ENCODE results near the gene PREX1.

The PREX1 gene

GRCh38 chr20:48620507-48621375 is 207.1 kb downstream of the PREX1 start:
- Histone ChIP-seq H3K36me3 (no peaks in the 10 kb centered on the region), H3K4me3 (peak overlapping the region; percentile 53), H3K4me2 (peak overlapping the region; percentile 79), H3K9ac (no peak overlapping the region), H4K20me1 (no peaks in the 10 kb centered on the region), H3K27me3 (no peaks in the 10 kb centered on the region), H3K9me3 (no peaks in the 10 kb centered on the region), H3K4me1 (peaks cover 70% of the 10 kb centered on the region), H3K27ac (no peak overlapping the region)
- no peak for TF ChIP-seq Cebpa-rat (IDR thresholded peaks at IDR 0.05)

GRCh38 chr20:48620154-48620506 is 207.7 kb downstream of the PREX1 start:
- Histone ChIP-seq H3K27me3 (no peaks in the 10 kb centered on the region), H3K4me3 (no peak overlapping the region), H3K9me3 (no peaks in the 10 kb centered on the region), H3K4me2 (peak overlapping the region; percentile 79), H3K27ac (no peak overlapping the region), H3K36me3 (no peaks in the 10 kb centered on the region), H3K9ac (no peak overlapping the region), H3K4me1 (peaks cover 64% of the 10 kb centered on the region), H4K20me1 (no peaks in the 10 kb centered on the region)
- TF ChIP-seq Cebpa-rat (IDR thresholded peaks at IDR 0.05): no peak

- Histone ChIP-seq H3K9me3 (no peaks in the 10 kb centered on the region), H3K27ac (no peak overlapping the region), H3K9ac (no peak overlapping the region), H4K20me1 (no peaks in the 10 kb centered on the region), H3K27me3 (no peaks in the 10 kb centered on the region), H3K4me1 (peaks cover 56% of the 10 kb centered on the region), H3K36me3 (no peaks in the 10 kb centered on the region), H3K4me2 (peak overlapping the region; percentile 79), H3K4me3 (no peak overlapping the region)
- TF ChIP-seq Cebpa-rat (IDR thresholded peaks at IDR 0.05): no peak
These were observed 208.4 kb downstream of the PREX1 start for GRCh38 chr20:48619126-48620101.

- peaks cover 49% of the 10 kb centered on the region for H3K4me1 ChIP-seq
- H3K4me2 ChIP-seq: no peak overlapping the region
- H3K27ac ChIP-seq: no peak overlapping the region
- H3K9ac ChIP-seq: no peak overlapping the region
- H3K9me3 ChIP-seq: no peaks in the 10 kb centered on the region
- H3K4me3 ChIP-seq: no peak overlapping the region
- no peaks in the 10 kb centered on the region for H4K20me1 ChIP-seq
- TF ChIP-seq Cebpa-rat (IDR thresholded peaks at IDR 0.05): no peak
- no peaks in the 10 kb centered on the region for H3K27me3 ChIP-seq
- no peaks in the 10 kb centered on the region for H3K36me3 ChIP-seq
These were observed 209.2 kb downstream of the PREX1 start for GRCh38 chr20:48618631-48619030.

GRCh38 chr20:48618052-48618451 is 209.7 kb downstream of the PREX1 start:
- H3K4me1 ChIP-seq: peaks cover 43% of the 10 kb centered on the region
- H3K27me3 ChIP-seq: no peaks in the 10 kb centered on the region
- H4K20me1 ChIP-seq: no peaks in the 10 kb centered on the region
- no peaks in the 10 kb centered on the region for H3K36me3 ChIP-seq
- no peak overlapping the region; the same call in 1 of the 2 replicates for H3K4me2 ChIP-seq
- no peak overlapping the region for H3K27ac ChIP-seq
- TF ChIP-seq Cebpa-rat (IDR thresholded peaks at IDR 0.05): no peak
- H3K9me3 ChIP-seq: no peaks in the 10 kb centered on the region
- no peak overlapping the region for H3K9ac ChIP-seq
- H3K4me3 ChIP-seq: no peak overlapping the region

- Histone ChIP-seq H3K9ac (no peak overlapping the region), H3K36me3 (no peaks in the 10 kb centered on the region), H3K4me2 (no peak overlapping the region), H4K20me1 (no peaks in the 10 kb centered on the region), H3K27me3 (no peaks in the 10 kb centered on the region), H3K4me3 (no peak overlapping the region), H3K9me3 (no peaks in the 10 kb centered on the region), H3K27ac (no peak overlapping the region), H3K4me1 (peaks cover 37% of the 10 kb centered on the region)
- TF ChIP-seq Cebpa-rat (IDR thresholded peaks at IDR 0.05): no peak
These were observed 210.3 kb downstream of the PREX1 start for GRCh38 chr20:48617481-48617880.

- Histone ChIP-seq H3K27ac (no peak overlapping the region), H3K27me3 (no peaks in the 10 kb centered on the region), H3K9me3 (no peaks in the 10 kb centered on the region), H3K9ac (no peak overlapping the region), H3K4me2 (no peak overlapping the region), H3K36me3 (no peaks in the 10 kb centered on the region), H3K4me3 (no peak overlapping the region), H4K20me1 (no peaks in the 10 kb centered on the region), H3K4me1 (peaks cover 27% of the 10 kb centered on the region)
- TF ChIP-seq Cebpa-rat (IDR thresholded peaks at IDR 0.05): no peak
These were observed 211.3 kb downstream of the PREX1 start for GRCh38 chr20:48616481-48616880.

- Histone ChIP-seq H3K27ac (no peak overlapping the region), H3K9me3 (no peaks in the 10 kb centered on the region), H3K4me2 (no peak overlapping the region), H3K4me1 (peaks cover 21% of the 10 kb centered on the region), H4K20me1 (no peaks in the 10 kb centered on the region), H3K4me3 (no peak overlapping the region), H3K9ac (no peak overlapping the region), H3K36me3 (no peaks in the 10 kb centered on the region), H3K27me3 (no peaks in the 10 kb centered on the region)
- no peak for TF ChIP-seq Cebpa-rat (IDR thresholded peaks at IDR 0.05)
These were observed 211.9 kb downstream of the PREX1 start for GRCh38 chr20:48615871-48616270.

GRCh38 chr20:48614593-48615274 is 213.1 kb downstream of the PREX1 start:
- H3K4me3 ChIP-seq: no peak overlapping the region
- H4K20me1 ChIP-seq: no peaks in the 10 kb centered on the region
- H3K27me3 ChIP-seq: no peaks in the 10 kb centered on the region
- H3K4me2 ChIP-seq: no peak overlapping the region
- peaks cover 14% of the 10 kb centered on the region for H3K4me1 ChIP-seq
- H3K36me3 ChIP-seq: no peaks in the 10 kb centered on the region
- no peak overlapping the region for H3K27ac ChIP-seq
- peak; percentile 32; the same call in 1 of the 2 replicates for TF ChIP-seq Cebpa-rat (IDR thresholded peaks at IDR 0.05)
- H3K9ac ChIP-seq: no peak overlapping the region
- H3K9me3 ChIP-seq: no peaks in the 10 kb centered on the region
